Choroid plexus epithelial cell (primary cell): ENCODE measurements around the gene FOCAD.
A peak's percentile ranks its signal among the peaks of the same experiment; 100 is the strongest.

ENCODE experiments used
- DNase-seq: peaks from one replicate; pipeline ENCODE4 v3.0.0-alpha.2; 2010; ENCODE audit warnings: low read depth
- H3K4me3 ChIP-seq: 2 replicates; pipeline ENCODE4 v1.5.1; 2011; ENCODE audit warnings: low read depth, mild to moderate bottlenecking, control low read depth, low read length, moderate library complexity
- TF ChIP-seq, protein P1 (sequence below): conservative IDR thresholded peaks from 2 replicates; pipeline ENCODE4 v1.5.1; 2011; ENCODE audit warnings: low read depth, mild to moderate bottlenecking, control low read depth, inconsistent platforms, low read length, moderate library complexity

FOCAD gene, protein sequence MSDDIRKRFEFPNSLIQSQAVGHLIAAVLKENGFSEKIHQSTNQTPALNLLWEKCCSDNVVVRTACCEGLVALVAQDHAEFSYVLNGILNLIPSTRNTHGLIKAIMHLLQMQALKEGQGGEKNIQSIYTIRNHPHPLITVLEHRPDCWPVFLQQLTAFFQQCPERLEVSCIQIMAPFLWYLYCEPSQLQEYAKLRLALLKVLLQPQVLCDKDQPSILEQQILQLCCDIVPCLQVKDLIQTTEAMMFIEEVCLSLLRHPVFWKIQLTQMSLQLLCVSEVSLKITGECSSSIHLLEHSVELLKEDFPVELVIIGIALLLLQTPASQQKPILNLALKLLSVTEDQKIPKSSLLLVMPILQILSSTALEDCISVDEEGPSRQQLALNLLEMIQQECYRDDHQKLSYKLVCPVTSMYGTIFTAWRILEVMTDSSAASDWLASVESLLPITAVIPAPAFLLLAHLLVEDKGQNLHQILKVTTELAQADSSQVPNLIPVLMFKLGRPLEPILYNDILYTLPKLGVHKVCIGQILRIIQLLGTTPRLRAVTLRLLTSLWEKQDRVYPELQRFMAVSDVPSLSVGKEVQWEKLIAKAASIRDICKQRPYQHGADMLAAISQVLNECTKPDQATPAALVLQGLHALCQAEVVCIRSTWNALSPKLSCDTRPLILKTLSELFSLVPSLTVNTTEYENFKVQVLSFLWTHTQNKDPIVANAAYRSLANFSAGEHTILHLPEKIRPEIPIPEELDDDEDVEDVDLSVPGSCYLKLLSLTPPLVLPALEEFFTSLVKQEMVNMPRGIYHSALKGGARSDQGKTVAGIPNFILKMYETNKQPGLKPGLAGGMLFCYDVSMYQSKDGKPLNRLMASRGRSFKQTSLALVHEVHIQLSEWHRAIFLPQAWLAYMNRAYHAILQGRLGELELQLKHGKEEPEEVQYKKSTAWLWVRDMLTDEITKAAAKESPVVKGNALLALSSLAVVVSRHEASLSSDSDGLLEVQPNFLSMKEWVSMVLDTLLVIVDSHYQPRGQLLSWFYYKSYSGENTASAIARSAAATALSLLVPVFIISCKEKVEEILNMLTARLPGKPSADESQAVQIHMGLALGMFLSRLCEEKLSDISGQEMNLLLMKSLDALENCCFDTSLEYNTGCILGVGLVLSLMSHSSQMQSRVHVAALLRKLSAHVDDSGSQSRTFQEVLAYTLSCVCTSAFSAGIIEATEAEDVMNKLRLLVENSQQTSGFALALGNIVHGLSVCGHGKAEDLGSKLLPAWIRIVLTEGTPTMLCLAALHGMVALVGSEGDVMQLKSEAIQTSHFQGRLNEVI (N-terminal part only)

DNA sequence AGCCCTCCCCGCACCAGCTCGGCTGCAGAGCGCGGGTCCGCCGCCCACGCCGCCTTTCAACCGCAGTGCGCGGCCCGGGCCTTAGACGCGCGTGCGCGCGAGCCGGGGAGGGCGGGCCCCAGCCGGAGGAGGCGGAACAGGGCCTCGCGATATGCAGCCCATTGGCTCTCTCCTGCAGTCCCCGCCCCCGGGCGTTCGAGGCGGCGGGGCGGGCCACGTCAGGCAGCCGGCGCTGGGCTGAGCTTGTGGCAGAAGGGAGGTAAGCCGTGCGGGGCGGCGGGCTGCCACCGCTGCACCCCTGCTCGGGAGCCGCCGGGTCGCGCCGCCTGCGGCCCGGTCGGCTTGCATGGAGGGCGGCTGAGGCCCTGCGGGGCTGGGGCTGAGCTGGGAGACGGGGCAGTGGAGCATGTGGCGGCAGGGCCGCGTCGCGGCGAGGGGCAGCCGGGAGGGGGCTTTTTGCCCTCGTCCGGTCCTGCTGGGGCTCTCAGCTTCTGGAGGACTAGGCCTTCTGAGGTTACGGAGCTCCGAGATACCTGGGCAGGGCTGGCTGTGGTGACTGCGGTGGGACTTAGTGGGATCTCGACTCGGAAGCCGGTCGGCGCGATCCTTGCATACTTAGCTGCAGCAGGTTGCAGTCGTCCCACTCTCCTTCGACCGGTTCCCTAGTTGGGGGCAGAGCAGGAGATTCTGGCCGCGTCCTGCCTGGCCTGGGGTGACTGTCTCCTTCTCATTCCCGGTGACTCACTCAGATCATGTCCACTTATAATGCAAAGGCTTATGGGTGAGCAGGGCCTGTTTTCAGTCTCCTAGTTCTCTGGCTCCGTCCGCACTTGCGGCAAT is at the start of gene FOCAD:
Gene FOCAD, plus strand, starts transcription at position 225 of the 840 bp plus-strand sequence. CDS start 31,095 bp downstream, outside the sequence.
- DNase-seq, result peak; percentile 95
- H3K4me3 ChIP-seq, result peak within 1 kb of the TSS; percentile 82
- TF ChIP-seq, protein P1, sequence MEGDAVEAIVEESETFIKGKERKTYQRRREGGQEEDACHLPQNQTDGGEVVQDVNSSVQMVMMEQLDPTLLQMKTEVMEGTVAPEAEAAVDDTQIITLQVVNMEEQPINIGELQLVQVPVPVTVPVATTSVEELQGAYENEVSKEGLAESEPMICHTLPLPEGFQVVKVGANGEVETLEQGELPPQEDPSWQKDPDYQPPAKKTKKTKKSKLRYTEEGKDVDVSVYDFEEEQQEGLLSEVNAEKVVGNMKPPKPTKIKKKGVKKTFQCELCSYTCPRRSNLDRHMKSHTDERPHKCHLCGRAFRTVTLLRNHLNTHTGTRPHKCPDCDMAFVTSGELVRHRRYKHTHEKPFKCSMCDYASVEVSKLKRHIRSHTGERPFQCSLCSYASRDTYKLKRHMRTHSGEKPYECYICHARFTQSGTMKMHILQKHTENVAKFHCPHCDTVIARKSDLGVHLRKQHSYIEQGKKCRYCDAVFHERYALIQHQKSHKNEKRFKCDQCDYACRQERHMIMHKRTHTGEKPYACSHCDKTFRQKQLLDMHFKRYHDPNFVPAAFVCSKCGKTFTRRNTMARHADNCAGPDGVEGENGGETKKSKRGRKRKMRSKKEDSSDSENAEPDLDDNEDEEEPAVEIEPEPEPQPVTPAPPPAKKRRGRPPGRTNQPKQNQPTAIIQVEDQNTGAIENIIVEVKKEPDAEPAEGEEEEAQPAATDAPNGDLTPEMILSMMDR, result no peak

DNA sequence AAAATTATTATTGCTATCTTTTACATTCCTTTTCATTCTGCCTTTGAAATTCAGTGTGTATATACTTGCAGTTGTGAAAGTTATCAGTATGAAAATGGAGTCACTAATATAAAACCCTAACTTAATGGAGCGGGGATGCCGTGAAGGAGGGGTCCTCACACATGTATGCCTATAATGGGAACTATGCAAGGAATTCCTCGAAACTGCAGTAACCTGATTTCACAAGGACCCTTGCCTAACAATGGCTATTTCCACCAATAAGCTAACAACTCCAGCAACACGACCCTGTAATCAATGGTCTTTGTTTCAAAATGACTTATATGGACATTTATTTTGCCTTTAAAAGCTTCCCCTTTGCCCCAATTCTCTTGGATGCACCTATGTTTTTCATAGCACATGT is 49.2 kb upstream of the FOCAD start:
- TF ChIP-seq, protein P1, result no peak

DNA sequence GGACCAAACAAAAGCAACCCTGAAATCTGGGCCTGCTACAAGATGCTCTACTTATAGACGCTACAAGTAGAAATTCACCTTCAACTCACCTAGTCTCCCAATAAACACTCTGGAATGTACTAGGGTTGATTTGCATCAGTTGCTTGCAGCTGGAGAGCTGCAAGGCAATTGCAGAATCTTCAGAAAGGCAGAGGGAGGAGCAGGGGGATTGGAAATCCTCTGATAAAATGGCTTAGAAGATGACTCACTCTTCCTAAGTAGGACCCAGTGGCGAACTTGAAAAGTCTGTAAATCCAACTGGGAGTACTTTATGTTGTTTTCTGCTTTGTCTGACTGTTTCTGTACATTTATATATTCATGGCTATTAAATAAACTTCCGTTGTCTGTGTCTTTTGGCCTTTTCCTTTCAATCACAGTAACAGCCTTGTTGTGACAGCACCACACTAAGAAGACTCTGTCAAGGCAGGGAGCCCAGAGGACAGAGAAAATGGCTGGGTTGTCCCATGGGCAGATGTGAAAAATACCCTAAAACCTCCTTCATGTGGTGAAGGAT is 47.1 kb upstream of the FOCAD start:
- no peak overlapping the region for H3K4me3 ChIP-seq
- peak; percentile 68 for DNase-seq
- TF ChIP-seq, protein P1, result peak; percentile 30

More for the DNA sequence above, 49.2 kb upstream of the FOCAD start:
- no peak overlapping the region for H3K4me3 ChIP-seq
- DNase-seq, result no peak

DNA sequence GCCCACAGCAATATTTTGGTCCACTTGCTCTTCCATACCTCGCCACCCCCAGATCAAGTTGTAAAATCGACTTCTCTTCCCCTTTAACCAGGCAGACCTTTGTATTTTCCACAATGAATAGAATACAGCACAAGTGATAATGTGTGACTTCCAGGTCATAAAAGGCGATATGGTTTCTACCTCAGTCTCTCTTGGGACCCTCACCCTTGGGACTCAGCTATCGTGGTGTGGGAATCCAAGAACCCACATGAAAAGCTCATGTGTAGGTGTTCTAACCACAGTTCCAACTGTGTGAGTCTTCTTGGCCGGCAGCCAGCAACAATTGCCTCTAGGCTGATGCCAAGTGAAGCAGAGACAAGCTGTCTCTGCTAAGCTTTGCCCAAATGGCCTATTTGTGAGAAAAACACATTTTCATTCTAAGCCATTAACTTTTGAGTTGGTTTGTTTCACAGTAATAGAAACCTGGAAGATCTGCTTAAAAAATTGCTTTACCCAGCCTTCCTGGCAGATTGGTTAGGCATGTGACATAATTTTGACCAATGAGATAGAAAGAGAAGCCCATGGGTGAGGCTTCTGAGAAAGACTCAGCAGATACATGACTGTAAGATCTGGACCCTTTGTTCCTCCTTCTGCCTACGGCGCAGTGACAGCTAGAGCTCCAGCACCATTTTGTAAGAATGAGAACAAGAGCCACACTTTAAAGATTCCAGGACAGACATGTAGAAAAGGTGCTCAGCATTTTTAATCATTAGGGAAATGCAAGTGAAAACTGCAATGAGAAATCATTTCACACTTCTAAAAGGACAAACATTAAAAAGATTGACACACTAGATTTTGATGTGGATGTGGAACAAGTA is 43.5 kb upstream of the FOCAD start:
- no peak overlapping the region for H3K4me3 ChIP-seq
- TF ChIP-seq, protein P1, result no peak
- DNase-seq, result peak; percentile 53

DNA sequence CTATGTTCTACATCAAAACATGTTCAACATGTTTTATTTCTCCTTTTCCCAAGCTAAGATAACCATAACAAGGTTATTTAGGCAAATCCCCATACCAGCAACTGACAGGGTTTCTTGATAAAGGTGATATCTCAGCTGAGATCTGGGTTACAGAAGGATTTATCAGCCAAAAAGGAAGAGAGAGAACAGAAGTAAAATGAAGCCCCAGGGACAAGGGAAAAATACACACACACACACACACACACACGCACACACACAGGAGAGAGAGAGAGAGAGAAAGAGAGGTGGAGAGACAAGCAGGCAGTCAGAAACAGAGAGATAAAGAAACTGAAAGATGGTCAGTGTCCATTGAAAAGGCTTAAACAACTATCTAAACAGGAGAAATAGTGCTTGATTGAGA is 42.0 kb upstream of the FOCAD start:
- TF ChIP-seq, protein P1, result no peak
- DNase-seq, result peak; percentile 5
- H3K4me3 ChIP-seq, result no peak overlapping the region
